Endodermal cell (in vitro differentiated cells): ENCODE data around the gene PLCL2. TPM values are rescaled to one million over a fixed set of nuclear protein-coding genes. Genes with fewer than 3 reads are reported as not detected.

Experiments
- DNase-seq: peaks from one replicate; pipeline ENCODE4 v3.0.0-alpha.2; 2017
- H3K27ac ChIP-seq: 2 replicates; pipeline ENCODE4 v1.5.1; 2013; ENCODE audit warnings: mild to moderate bottlenecking, low read depth, low read length, moderate library complexity
- H3K27me3 ChIP-seq: 2 replicates; pipeline ENCODE4 v1.6.1; 2013; ENCODE audit warnings: mild to moderate bottlenecking, low read length, moderate library complexity; ENCODE audit not compliant: insufficient read depth, control insufficient read depth, poor library complexity, severe bottlenecking
- H3K36me3 ChIP-seq: 2 replicates; pipeline ENCODE4 v1.7.0; 2013; ENCODE audit warnings: mild to moderate bottlenecking, low read length, moderate library complexity; ENCODE audit not compliant: control insufficient read depth, insufficient read depth
- H3K4me1 ChIP-seq: one replicate; pipeline ENCODE4 v1.7.0; 2013; ENCODE audit warnings: low read length; ENCODE audit not compliant: control insufficient read depth, insufficient read depth
- H3K4me3 ChIP-seq: 2 replicates; pipeline ENCODE4 v1.5.1; 2013; ENCODE audit warnings: mild to moderate bottlenecking, low read length, moderate library complexity
- H3K9ac ChIP-seq: 2 replicates; pipeline ENCODE4 v1.6.1; 2013; ENCODE audit warnings: mild to moderate bottlenecking, low read length, moderate library complexity; ENCODE audit not compliant: poor library complexity, severe bottlenecking; ENCODE audit errors: extremely low read depth
- H3K9me3 ChIP-seq: 2 replicates; pipeline ENCODE4 v1.6.1; 2013; ENCODE audit warnings: mild to moderate bottlenecking, low read length, moderate library complexity; ENCODE audit not compliant: control insufficient read depth
- H3K27ac Mint-ChIP-seq: 2 replicates; pipeline ENCODE4 v1.8.0; 2020; ENCODE audit warnings: mixed read lengths
- H3K27me3 Mint-ChIP-seq: 2 replicates; pipeline ENCODE4 v1.8.0; 2021; ENCODE audit warnings: mild to moderate bottlenecking, mixed read lengths; ENCODE audit not compliant: insufficient read depth
- H3K36me3 Mint-ChIP-seq: 2 replicates; pipeline ENCODE4 v1.8.0; 2020; ENCODE audit warnings: low read depth, mixed read lengths
- H3K4me1 Mint-ChIP-seq: 2 replicates; pipeline ENCODE4 v1.8.0; 2020; ENCODE audit warnings: mixed read lengths
- H3K4me3 Mint-ChIP-seq: 2 replicates; pipeline ENCODE4 v1.8.0; 2020; ENCODE audit warnings: mild to moderate bottlenecking, moderate library complexity, mixed read lengths
- H3K9me3 Mint-ChIP-seq: 2 replicates; pipeline ENCODE4 v1.8.0; 2020; ENCODE audit warnings: mild to moderate bottlenecking, mixed read lengths
- CTCF ChIP-seq: fragments of 200-600 bp; sonication (generic); conservative IDR thresholded peaks from 2 replicates; pipeline ENCODE4 v1.5.0; 2021; ENCODE audit warnings: antibody characterized with exemption, mild to moderate bottlenecking
- WGBS, 2 experiments: methylation state at CpG; one replicate each; pipeline versions ENCODE4 v1.1.5 to v1.1.7; 2013; ENCODE audit warnings: missing lambda C conversion rate in 2 of 2, mixed read lengths in 1 of 2; ENCODE audit not compliant: insufficient coverage in 1 of 2, insufficient read length in 1 of 2; 5-methylcytosine and 5-hydroxymethylcytosine counted together
- total RNA-seq, 2 donors: library from RNA; stranded (reverse); fragmentation: NEBNext Ultra II Directional in 1 of 2; extraction: Animal tissue kit (Norgen Biotek cat#: 25700) in 1 of 2; gene quantifications; 2 replicates in 1 of 2; 3 replicates in 1 of 2; pipeline ENCODE4 v1.2.1, GENCODE V29; 2021

PLCL2 gene
- total RNA-seq, 2 donors from 2014 or later = 4.2 to 6.9 TPM

GRCh38 chr3:17023006-17023664, 138.4 kb downstream of the PLCL2 start:
- Histone ChIP-seq H3K27me3 (no peaks in the 10 kb centered on the region), H3K4me3 (no peak overlapping the region), H3K9ac (no peak overlapping the region), H3K36me3 (no peaks in the 10 kb centered on the region), H3K27ac (no peak overlapping the region), H3K4me1 (no peaks in the 10 kb centered on the region), H3K9me3 (no peaks in the 10 kb centered on the region)
- H3K4me3 Mint-ChIP-seq = no peak overlapping the region
- TF ChIP-seq CTCF = no peak
- no peaks in the 10 kb centered on the region for H3K36me3 Mint-ChIP-seq
- WGBS, 2 experiments = 88 to 90% methylated on average over 3 to 6 of the region's 6 CpGs
- no peaks in the 10 kb centered on the region for H3K4me1 Mint-ChIP-seq
- no peaks in the 10 kb centered on the region for H3K9me3 Mint-ChIP-seq
- H3K27ac Mint-ChIP-seq = no peak overlapping the region
- peaks cover 11% of the 10 kb centered on the region for H3K27me3 Mint-ChIP-seq
- no peak for DNase-seq

GRCh38 chr3:17025594-17026139, 140.9 kb downstream of the PLCL2 start:
- H3K4me3 Mint-ChIP-seq = no peak overlapping the region

GRCh38 chr3:17027318-17027717, 142.6 kb downstream of the PLCL2 start:
- Histone ChIP-seq H3K27ac (no peak overlapping the region), H3K27me3 (no peaks in the 10 kb centered on the region), H3K9ac (no peak overlapping the region), H3K36me3 (no peaks in the 10 kb centered on the region), H3K9me3 (no peaks in the 10 kb centered on the region), H3K4me1 (no peaks in the 10 kb centered on the region), H3K4me3 (no peak overlapping the region)
- peaks cover 1% of the 10 kb centered on the region for H3K4me1 Mint-ChIP-seq
- H3K27me3 Mint-ChIP-seq = peaks cover 7% of the 10 kb centered on the region
- no peak for TF ChIP-seq CTCF
- DNase-seq = no peak
- WGBS, 2 experiments = 71 to 91% methylated on average over 1 of the region's 1 CpG
- H3K9me3 Mint-ChIP-seq = no peaks in the 10 kb centered on the region
- H3K4me3 Mint-ChIP-seq = no peak overlapping the region
- H3K27ac Mint-ChIP-seq = no peak overlapping the region
- no peaks in the 10 kb centered on the region for H3K36me3 Mint-ChIP-seq

More at GRCh38 chr3:17025594-17026139, 140.9 kb downstream of the PLCL2 start:
- WGBS, 2 experiments = 96 to 100% methylated on average over 1 to 5 of the region's 5 CpGs
- H3K4me1 ChIP-seq = no peaks in the 10 kb centered on the region
- H3K27me3 ChIP-seq = no peaks in the 10 kb centered on the region
- no peaks in the 10 kb centered on the region for H3K36me3 ChIP-seq
- DNase-seq = no peak
- TF ChIP-seq CTCF = no peak
- H3K27ac ChIP-seq = no peak overlapping the region
- H3K9me3 Mint-ChIP-seq = no peaks in the 10 kb centered on the region
- no peaks in the 10 kb centered on the region for H3K4me1 Mint-ChIP-seq
- no peaks in the 10 kb centered on the region for H3K36me3 Mint-ChIP-seq
- no peak overlapping the region for H3K9ac ChIP-seq
- H3K9me3 ChIP-seq = no peaks in the 10 kb centered on the region
- no peak overlapping the region for H3K27ac Mint-ChIP-seq
- peaks cover 13% of the 10 kb centered on the region for H3K27me3 Mint-ChIP-seq
- H3K4me3 ChIP-seq = no peak overlapping the region
